C1 segment of cervical spinal cord (tissue), 14 donors: ENCODE measurements around the gene SLC4A5.
"Not testable (repeated sequence)": the region's sequence is repeated elsewhere in the genome, so short reads cannot be mapped to it uniquely, and the experiment has no call there.

Source experiments
- DNase-seq, 14 donors: peaks; one replicate each; lab custom pipeline; 2025; lab: John Stamatoyannopoulos, UW

The SLC4A5 gene

GRCh38 chr2:74232426-74232825 lies 110.8 kb downstream of the SLC4A5 start:
- no peak for DNase-seq

GRCh38 chr2:74229865-74230264 lies 113.4 kb downstream of the SLC4A5 start:
- not testable (repeated sequence) for DNase-seq

- no peak for DNase-seq
These were observed 114.4 kb downstream of the SLC4A5 start for GRCh38 chr2:74228772-74229171.

GRCh38 chr2:74227646-74228045 lies 115.6 kb downstream of the SLC4A5 start:
- DNase-seq: no peak

- DNase-seq: peak in 1 of 14 donors; percentile 79
These were observed 116.5 kb downstream of the SLC4A5 start for GRCh38 chr2:74226648-74227213.

- no peak for DNase-seq
These were observed 117.3 kb downstream of the SLC4A5 start for GRCh38 chr2:74225698-74226459.

GRCh38 chr2:74223941-74224770 lies 119.1 kb downstream of the SLC4A5 start:
- DNase-seq: no peak

GRCh38 chr2:74222300-74222650 lies 120.9 kb downstream of the SLC4A5 start:
- DNase-seq: no peak

GRCh38 chr2:74221604-74222299 lies 121.5 kb downstream of the SLC4A5 start:
- no peak for DNase-seq

- no peak for DNase-seq
These were observed 122.1 kb downstream of the SLC4A5 start for GRCh38 chr2:74221091-74221490.

GRCh38 chr2:74219846-74220486 lies 123.2 kb downstream of the SLC4A5 start:
- DNase-seq: no peak

GRCh38 chr2:74216642-74217041 lies 126.6 kb downstream of the SLC4A5 start:
- DNase-seq: no peak

GRCh38 chr2:74215771-74216170 lies 127.4 kb downstream of the SLC4A5 start:
- not testable (repeated sequence) for DNase-seq

GRCh38 chr2:74212702-74213410 lies 130.4 kb downstream of the SLC4A5 start:
- DNase-seq: no peak

- DNase-seq: no peak
These were observed 137.0 kb downstream of the SLC4A5 start for GRCh38 chr2:74206180-74206688.

GRCh38 chr2:74205596-74205995 lies 137.6 kb downstream of the SLC4A5 start:
- no peak for DNase-seq

- DNase-seq: no peak
These were observed 138.1 kb downstream of the SLC4A5 start for GRCh38 chr2:74205113-74205512.

GRCh38 chr2:74204436-74204835 lies 138.8 kb downstream of the SLC4A5 start:
- no peak for DNase-seq

- DNase-seq: no peak
These were observed 141.6 kb downstream of the SLC4A5 start for GRCh38 chr2:74201596-74201995.

GRCh38 chr2:74201196-74201595 lies 142.0 kb downstream of the SLC4A5 start:
- DNase-seq: no peak

GRCh38 chr2:74199871-74200305 lies 143.3 kb downstream of the SLC4A5 start:
- no peak for DNase-seq
